Measurements from ENCODE around the gene XBP1.

Gene XBP1

GRCh38 chr22:28802595-28803123, 2.3 kb upstream of the XBP1 start:
- Mint-ChIP-seq H3K4me1 (peaks cover 32% of the 10 kb centered on the region), H3K27ac (peak overlapping the region; percentile 35 to 93), H3K27me3 (no peaks in the 10 kb centered on the region), H3K4me3 (peak overlapping the region; percentile 85 to 88), H3K9me3 (no peaks in the 10 kb centered on the region)
- DNase-seq, result no peak
- no peak for ATAC-seq

- Mint-ChIP-seq H3K9me3 (no peaks in the 10 kb centered on the region), H3K4me1 (peaks cover 38% of the 10 kb centered on the region), H3K27me3 (no peaks in the 10 kb centered on the region), H3K27ac (peak overlapping the region; percentile 85 to 93), H3K4me3 (peak overlapping the region; percentile 85 to 88)
- DNase-seq (peak in 1 of 2 donors; percentile 19), ATAC-seq (no peak)
These were observed 1.7 kb upstream of the XBP1 start for GRCh38 chr22:28801845-28802594.

GRCh38 chr22:28799606-28800307, 612 bp downstream of the XBP1 start:
- Mint-ChIP-seq H3K4me1 (peaks cover 51% of the 10 kb centered on the region), H3K4me3 (peak overlapping the region; percentile 83 to 85), H3K27me3 (no peaks in the 10 kb centered on the region), H3K9me3 (no peaks in the 10 kb centered on the region), H3K27ac (peak overlapping the region; percentile 99 to 100)
- DNase-seq (peak in 1 of 2 donors; percentile 53), ATAC-seq (peak; percentile 48)

GRCh38 chr22:28798810-28799605, 1.4 kb downstream of the XBP1 start:
- H3K27ac Mint-ChIP-seq, result peak overlapping the region; percentile 99 to 100
- ATAC-seq, result peak; percentile 62
- peak; percentile 49 to 72 for DNase-seq
- peak overlapping the region; percentile 83 to 85 for H3K4me3 Mint-ChIP-seq
- no peaks in the 10 kb centered on the region for H3K27me3 Mint-ChIP-seq
- H3K4me1 Mint-ChIP-seq, result peaks cover 51% of the 10 kb centered on the region
- no peaks in the 10 kb centered on the region for H3K9me3 Mint-ChIP-seq

GRCh38 chr22:28795932-28796856, 4.2 kb downstream of the XBP1 start:
- H3K27ac Mint-ChIP-seq, result peak overlapping the region in 1 of 2 donors; percentile 12
- H3K9me3 Mint-ChIP-seq, result no peaks in the 10 kb centered on the region
- peak overlapping the region; percentile 83 to 85 for H3K4me3 Mint-ChIP-seq
- DNase-seq (no peak), ATAC-seq (peak; percentile 8)
- H3K4me1 Mint-ChIP-seq, result peaks cover 59% of the 10 kb centered on the region
- H3K27me3 Mint-ChIP-seq, result no peaks in the 10 kb centered on the region

- ATAC-seq, result no peak
- peak overlapping the region in 1 of 2 donors; percentile 22 for H3K4me3 Mint-ChIP-seq
- H3K27ac Mint-ChIP-seq, result peak overlapping the region in 1 of 2 donors; percentile 49
- H3K9me3 Mint-ChIP-seq, result no peaks in the 10 kb centered on the region
- DNase-seq, result no peak
- no peaks in the 10 kb centered on the region for H3K27me3 Mint-ChIP-seq
- peaks cover 59% of the 10 kb centered on the region for H3K4me1 Mint-ChIP-seq
These were observed 5.2 kb downstream of the XBP1 start for GRCh38 chr22:28795071-28795693.

- Mint-ChIP-seq H3K4me1 (peaks cover 59% of the 10 kb centered on the region), H3K27me3 (no peaks in the 10 kb centered on the region), H3K27ac (no peak overlapping the region), H3K9me3 (no peaks in the 10 kb centered on the region), H3K4me3 (no peak overlapping the region)
- DNase-seq (no peak), ATAC-seq (no peak)
These were observed 6.3 kb downstream of the XBP1 start for GRCh38 chr22:28793976-28794584.

GRCh38 chr22:28792491-28793383, 7.6 kb downstream of the XBP1 start:
- no peak overlapping the region for H3K4me3 Mint-ChIP-seq
- ATAC-seq (peak; percentile 67), DNase-seq (peak in 1 of 2 donors; percentile 22)
- peaks cover 59% of the 10 kb centered on the region for H3K4me1 Mint-ChIP-seq
- peak overlapping the region in 1 of 2 donors; percentile 76 for H3K27ac Mint-ChIP-seq
- no peaks in the 10 kb centered on the region for H3K27me3 Mint-ChIP-seq
- no peaks in the 10 kb centered on the region for H3K9me3 Mint-ChIP-seq

- H3K27me3 Mint-ChIP-seq, result no peaks in the 10 kb centered on the region
- no peaks in the 10 kb centered on the region for H3K9me3 Mint-ChIP-seq
- ATAC-seq (peak; percentile 80), DNase-seq (no peak)
- no peak overlapping the region for H3K4me3 Mint-ChIP-seq
- peaks cover 52% of the 10 kb centered on the region for H3K4me1 Mint-ChIP-seq
- peak overlapping the region in 1 of 2 donors; percentile 76 for H3K27ac Mint-ChIP-seq
These were observed 8.4 kb downstream of the XBP1 start for GRCh38 chr22:28791841-28792490.

- Mint-ChIP-seq H3K27ac (no peak overlapping the region), H3K9me3 (no peaks in the 10 kb centered on the region), H3K27me3 (no peaks in the 10 kb centered on the region), H3K4me1 (peaks cover 44% of the 10 kb centered on the region), H3K4me3 (no peak overlapping the region)
- ATAC-seq (no peak), DNase-seq (no peak)
These were observed 9.2 kb downstream of the XBP1 start for GRCh38 chr22:28791124-28791523.

GRCh38 chr22:28788601-28789000, 11.8 kb downstream of the XBP1 start:
- Mint-ChIP-seq H3K27me3 (no peaks in the 10 kb centered on the region), H3K9me3 (no peaks in the 10 kb centered on the region), H3K4me3 (no peak overlapping the region)

GRCh38 chr22:28783786-28784671, 16.3 kb downstream of the XBP1 start:
- no peak overlapping the region for H3K4me3 Mint-ChIP-seq

More at GRCh38 chr22:28788601-28789000, 11.8 kb downstream of the XBP1 start:
- no peak for DNase-seq
- Mint-ChIP-seq H3K4me1 (peaks cover 27% of the 10 kb centered on the region), H3K27ac (no peak overlapping the region)
- ATAC-seq, result no peak

More at GRCh38 chr22:28783786-28784671, 16.3 kb downstream of the XBP1 start:
- no peak overlapping the region for H3K27ac Mint-ChIP-seq
- no peak for ATAC-seq
- no peaks in the 10 kb centered on the region for H3K27me3 Mint-ChIP-seq
- no peaks in the 10 kb centered on the region for H3K9me3 Mint-ChIP-seq
- peaks cover 5% of the 10 kb centered on the region for H3K4me1 Mint-ChIP-seq
- no peak for DNase-seq

Data from stimulated activated naive CD8-positive, alpha-beta T cell treated with anti-CD3 and anti-CD28 coated beads, Interleukin-15, amount 100 ng/mL, for 72 hours (primary cell).